Fibroblast of upper back skin (primary cell): ENCODE results near the gene EXD1.
"Not testable (repeated sequence)": the region's sequence is repeated elsewhere in the genome, so short reads cannot be mapped to it uniquely, and the experiment has no call there.

ENCODE experiments used
- DNase-seq: peaks from one replicate; pipeline ENCODE4 v3.0.0-alpha.2; 2013

Gene EXD1

GRCh38 chr15:41135580-41135979, 95.0 kb downstream of the EXD1 start:
- not testable (repeated sequence) for DNase-seq

DNA sequence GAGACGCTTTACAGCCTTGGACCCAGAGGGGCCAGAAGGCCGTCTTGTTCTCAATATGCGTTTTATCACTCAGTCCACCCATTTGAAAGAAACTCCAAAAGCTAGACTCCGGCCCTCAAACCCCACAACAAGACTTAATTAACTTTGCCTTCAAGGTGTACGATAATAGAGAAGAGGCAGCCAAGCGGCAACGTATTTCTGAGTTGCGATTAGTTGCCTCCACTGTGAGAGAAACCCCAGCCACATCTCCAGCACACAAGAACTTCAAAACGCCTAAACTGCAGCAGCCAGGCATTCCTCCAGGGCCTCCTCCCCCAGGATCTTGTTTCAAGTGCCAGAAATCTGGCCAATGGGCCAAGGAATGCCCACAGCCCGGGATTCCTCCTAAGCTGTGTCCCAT, 97.1 kb downstream of the EXD1 start:
- DNase-seq = no peak
